Right ventricle myocardium superior (tissue), 1 donor: ENCODE results near the gene SPI1. TPM values are rescaled to one million over a fixed set of nuclear protein-coding genes. Genes with fewer than 3 reads are reported as not detected.

ENCODE experiments used
- ATAC-seq: fragments of 200-7000 bp; cut with Tn5 transposase; one replicate; pipeline ENCODE4 v1.9.1; 2020; ENCODE audit warnings: mild to moderate bottlenecking; ENCODE audit not compliant: poor library complexity
- DNase-seq: peaks from one replicate; pipeline ENCODE4 v3.0.0-alpha.2; 2020
- intact Hi-C: fragments of 100-400 bp; cut with DNase I; formaldehyde crosslinking; loops from one replicate; pipeline ENCODE4 v1.11.2; 2022
- total RNA-seq: library from RNA; stranded (reverse); fragmentation: NEBNext Ultra II Directional; extraction: Animal tissue kit (Norgen Biotek cat#: 25700); gene quantifications from one replicate; pipeline ENCODE4 v1.2.1, GENCODE V29; 2021
- donor health status: DM: no; HTN: yes; CAD: no; lungs with severe emphysema.

SPI1 gene
- total RNA-seq, 1 donor from 2014 or later, result 11.1 TPM

GRCh38 chr11:47351156-47352126 lies 26.9 kb downstream of the SPI1 start:
- ATAC-seq, result peak; percentile 47
- intact Hi-C loops, result loop anchor here (10.0 kb wide), 1 partner anchor 97 kb away; the partner anchor contains the start of gene NR1H3

GRCh38 chr11:47350315-47350714 lies 28.0 kb downstream of the SPI1 start:
- DNase-seq, result no peak
- intact Hi-C loops, result loop anchor here (10.0 kb wide), 1 partner anchor 96 kb away; the partner anchor contains the start of gene NR1H3
- no peak for ATAC-seq

More at GRCh38 chr11:47351156-47352126, 26.9 kb downstream of the SPI1 start:
- DNase-seq, result peak; percentile 87

DNA sequence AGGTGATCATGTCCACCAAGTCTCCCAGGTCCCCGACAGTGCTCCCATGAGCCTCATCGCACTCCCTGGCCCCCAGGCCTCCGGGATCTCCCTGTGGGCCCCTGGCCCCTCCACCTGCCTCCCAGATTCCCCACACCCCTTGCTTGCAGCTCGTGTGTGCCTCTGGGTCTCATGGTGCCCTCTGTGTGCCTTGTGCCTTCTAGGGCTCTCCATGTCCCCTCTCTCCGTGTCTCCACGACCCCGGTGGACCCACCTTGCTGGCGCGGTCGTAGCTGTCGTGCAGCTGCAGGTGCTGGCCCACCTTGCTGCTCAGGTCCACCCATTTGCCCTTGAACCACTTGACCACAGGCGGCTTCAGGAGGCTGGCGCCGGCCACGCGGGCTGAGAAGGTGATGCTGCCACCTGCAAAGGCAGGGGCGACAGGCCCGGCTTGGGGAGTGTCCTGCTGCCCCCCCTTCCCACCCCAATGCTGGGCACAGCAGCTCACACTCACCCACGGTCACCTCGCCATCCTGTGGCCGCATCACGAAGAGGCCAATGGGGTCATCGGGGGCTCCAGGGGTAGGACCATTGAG lies 28.7 kb downstream of the SPI1 start:
- DNase-seq (no peak), ATAC-seq (no peak)

DNA sequence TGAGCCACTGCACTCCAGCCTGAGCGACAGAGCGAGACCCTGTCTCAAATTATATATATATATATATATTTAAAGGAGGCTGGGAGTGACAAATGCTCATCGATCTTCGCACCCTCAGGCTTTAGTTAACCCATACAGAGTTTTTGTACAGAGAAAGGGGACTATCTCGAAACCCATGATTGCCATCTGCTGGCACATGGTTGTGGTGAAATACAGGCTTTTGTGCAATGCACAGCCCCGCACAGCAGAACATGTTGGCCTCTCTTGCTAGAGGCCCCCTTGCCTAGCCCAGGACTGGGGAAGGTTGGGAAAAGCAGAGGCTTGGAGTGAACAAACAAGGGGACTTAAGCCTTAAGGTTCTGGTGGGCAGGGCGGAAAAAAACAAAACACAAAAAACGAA lies 29.5 kb downstream of the SPI1 start:
- ATAC-seq (no peak), DNase-seq (no peak)
- intact Hi-C loops, result no loop called here

More for the DNA sequence above, 28.7 kb downstream of the SPI1 start:
- intact Hi-C loops, result loop anchor here (10.0 kb wide), 1 partner anchor 95 kb away; the partner anchor contains the start of gene NR1H3

DNA sequence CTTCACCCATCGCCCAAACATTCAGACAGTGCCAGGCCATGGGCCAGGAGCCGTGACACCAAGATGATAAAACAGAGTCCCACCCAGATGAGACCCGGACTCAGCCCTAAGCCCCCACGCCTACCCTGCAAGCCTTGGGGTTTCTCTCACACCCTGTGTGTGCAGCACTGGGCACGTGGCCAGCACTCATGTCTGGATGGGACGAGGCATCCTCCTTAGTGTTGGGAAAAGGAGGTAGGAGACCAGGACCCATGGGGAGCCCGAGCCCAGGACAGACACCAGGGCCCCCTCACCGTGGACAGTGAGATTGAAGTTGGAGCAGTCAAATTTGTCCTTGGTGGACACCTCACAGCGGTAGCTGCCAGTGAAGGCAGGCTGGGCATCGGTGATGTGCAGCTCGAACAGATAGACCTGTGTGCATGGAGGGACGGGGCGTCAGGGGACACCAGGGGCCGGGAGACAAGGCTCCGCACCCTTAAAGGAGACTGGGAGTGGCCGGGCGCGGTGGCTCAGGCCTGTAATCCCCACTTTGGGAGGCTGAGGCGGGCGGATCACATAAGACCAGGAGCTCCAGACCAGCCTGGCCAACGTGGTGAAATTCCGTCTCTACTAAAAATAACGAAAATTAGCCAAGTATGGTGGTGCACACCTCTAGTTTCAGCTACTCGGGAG lies 30.1 kb downstream of the SPI1 start:
- ATAC-seq, result no peak
- no peak for DNase-seq
- intact Hi-C loops, result no loop called here

DNA sequence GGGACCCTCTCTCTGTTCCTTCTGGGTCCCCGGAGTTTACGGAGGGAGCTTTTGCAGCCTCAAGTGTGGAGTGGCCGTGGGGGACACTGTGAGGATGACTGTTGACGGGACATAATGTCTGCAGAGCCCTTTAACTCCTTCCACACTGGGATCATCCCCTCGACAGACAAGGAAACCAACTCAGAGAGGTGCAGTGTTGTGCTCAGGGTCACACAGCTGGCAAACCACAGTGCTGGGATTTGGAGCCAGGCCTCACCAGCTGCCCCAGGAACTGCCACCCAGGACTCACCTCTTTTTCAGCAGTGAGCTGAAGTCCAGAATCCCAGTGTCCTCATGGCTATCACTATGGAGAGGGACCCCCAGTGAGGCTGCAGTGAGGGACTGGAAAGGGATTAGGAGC lies 31.2 kb downstream of the SPI1 start:
- intact Hi-C loops, result no loop called here
- DNase-seq, result no peak

GRCh38 chr11:47345890-47346563 lies 32.3 kb downstream of the SPI1 start:
- ATAC-seq, result no peak
- intact Hi-C loops, result no loop called here
- DNase-seq, result no peak

More for the DNA sequence above, 31.2 kb downstream of the SPI1 start:
- ATAC-seq, result no peak

DNA sequence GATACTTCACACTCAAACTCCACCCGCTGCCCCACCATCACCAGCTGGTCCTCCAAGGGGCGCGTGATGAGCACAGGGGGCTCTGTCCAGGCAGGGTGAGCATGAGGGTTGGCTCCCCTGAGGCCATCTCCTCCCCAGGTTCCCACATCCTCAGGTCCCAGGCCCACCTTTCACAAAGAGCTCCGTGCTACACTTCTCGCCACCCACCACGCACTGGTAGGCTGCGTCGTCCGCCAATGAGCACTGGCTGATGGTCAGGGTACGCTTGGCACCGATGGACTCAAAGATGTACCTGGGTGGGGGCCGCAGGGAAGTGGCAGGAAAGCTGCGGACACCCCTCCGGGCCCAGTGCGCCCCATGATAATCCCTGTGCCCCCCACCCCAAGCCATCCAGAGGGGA lies 35.5 kb downstream of the SPI1 start:
- intact Hi-C loops, result no loop called here
- DNase-seq (peak; percentile 39), ATAC-seq (no peak)

DNA sequence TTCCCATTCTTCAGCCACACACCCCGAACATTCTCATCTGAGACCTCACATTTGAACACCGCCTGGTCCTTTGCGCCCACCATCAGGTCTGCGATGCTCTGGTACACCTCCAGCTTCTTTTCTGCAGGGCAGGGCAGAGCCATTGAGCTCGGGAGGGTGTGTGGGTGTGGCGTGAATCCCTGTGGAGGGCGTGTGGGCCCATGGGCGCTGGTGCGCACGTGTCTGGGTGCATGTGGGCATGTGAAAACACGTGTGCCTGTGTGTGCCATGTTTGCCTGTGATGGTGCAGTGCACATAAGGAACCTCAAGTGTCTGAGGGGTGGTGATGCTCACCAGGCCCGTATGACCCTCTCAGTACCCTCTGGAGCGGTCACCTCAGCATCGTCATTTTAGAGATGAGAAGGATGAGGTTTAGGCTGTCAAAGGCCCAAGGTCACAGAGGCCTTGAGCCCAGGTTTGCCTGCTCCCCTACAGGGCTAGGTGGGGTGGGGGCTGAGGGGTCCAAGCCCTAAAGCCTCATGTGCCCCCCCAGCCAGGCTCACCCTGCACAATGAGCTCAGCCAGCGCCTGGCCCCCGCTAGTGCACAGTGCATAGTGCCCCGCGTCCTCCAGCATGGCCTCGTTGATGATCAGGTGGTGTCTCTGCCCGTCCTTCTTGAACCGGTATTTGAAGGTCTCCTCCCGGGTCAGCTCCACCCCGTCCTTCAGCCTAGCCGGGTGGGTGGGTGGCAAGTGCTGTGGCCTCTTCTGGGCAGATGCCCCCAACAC lies 36.1 kb downstream of the SPI1 start:
- intact Hi-C loops, result no loop called here
- ATAC-seq, result peak; percentile 0
- peak; percentile 39 for DNase-seq

GRCh38 chr11:47340980-47341775 lies 37.2 kb downstream of the SPI1 start:
- ATAC-seq, result peak; percentile 13
- DNase-seq, result peak; percentile 50
- intact Hi-C loops, result no loop called here

DNA sequence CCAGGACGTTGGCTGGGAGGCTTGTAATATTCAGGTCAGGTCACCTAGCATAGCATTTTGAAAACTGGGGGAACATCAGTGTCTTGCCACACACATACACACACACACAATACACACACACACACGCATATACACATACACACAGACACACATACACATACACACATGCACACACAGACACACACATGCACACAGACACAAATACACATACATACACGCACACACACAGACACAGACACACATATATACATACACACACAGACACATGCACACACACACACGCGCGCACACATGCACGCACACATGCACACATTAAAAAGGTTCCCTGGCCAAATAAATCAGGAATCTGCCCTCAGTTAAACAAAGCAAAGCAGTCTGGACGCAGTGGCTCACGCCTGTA lies 38.3 kb downstream of the SPI1 start:
- DNase-seq, result no peak
- intact Hi-C loops, result no loop called here
- ATAC-seq, result no peak

DNA sequence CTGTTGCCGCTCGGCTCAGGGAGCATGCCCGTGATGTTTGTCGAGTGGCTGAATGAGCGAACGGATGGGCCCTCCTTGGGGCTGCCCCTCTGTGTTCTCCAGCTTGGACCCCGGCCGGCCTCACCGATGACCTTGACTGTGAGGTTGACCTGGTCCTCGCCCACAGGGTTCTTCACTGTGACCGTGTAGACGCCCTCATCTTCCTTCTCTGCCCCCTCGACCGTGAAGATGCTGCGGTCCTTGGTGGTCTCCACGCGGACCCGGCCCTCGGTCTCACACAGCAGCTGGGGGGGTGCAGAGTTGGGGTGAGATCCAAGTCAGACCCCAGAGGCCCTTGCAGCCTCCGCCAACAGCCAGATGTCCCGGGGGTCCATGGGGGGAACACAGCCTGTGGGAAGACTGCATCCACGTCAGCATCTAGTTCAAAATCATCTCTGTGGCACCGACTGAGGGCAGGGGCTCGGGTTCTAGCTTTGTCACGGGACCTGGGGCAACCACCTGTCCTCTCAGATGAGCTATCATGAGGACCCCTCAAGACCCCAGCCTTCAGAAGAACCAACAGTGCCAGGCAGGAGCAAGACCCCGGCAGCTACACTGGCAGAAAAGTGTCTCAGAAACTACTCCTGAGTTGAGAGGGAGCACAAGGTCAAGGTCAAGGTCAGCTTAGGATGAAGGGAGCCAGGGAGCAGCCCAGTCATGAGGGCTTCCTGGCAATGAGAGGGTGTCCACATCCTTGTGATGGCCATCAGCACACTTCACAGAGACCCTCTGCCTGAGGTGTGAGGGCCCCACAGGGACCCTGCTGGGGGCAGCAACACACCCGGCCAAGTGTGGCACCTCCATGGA lies 39.7 kb downstream of the SPI1 start:
- ATAC-seq, result peak; percentile 1
- peak; percentile 36 for DNase-seq
- intact Hi-C loops, result no loop called here

DNA sequence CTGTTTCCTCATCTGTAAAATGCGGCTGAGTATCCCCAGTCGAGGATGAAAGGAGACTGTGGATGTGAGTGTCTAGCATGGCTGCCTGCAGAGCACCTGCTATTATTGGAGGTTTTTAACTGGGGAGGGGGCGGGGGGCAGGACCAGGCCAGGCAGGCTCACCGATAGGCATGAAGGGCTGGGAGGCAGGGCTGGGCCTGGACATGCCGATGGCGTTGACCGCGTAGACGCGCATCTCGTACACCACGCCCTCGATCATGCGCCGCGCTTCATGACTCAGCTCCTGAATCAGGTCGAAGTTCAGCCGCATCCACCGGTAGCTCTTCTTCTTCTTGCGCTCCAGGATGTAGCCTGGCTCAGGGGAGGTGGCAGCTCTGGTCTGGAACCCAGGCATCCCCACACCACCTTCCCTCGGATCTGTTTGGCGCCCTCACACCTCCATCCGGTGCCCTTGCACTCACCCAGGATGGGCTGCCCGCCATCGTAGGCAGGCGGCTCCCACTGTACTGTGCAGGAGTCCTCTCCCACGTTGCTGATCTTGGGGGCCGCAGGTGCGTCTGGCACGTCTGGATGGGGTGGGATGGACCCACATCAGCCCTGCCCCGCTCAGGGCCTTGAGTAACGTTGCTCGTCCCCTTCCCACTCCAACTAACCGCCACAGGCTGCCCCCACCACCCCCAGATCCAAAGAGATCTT lies 41.0 kb downstream of the SPI1 start:
- DNase-seq (peak; percentile 38), ATAC-seq (peak; percentile 5)
- intact Hi-C loops, result no loop called here

DNA sequence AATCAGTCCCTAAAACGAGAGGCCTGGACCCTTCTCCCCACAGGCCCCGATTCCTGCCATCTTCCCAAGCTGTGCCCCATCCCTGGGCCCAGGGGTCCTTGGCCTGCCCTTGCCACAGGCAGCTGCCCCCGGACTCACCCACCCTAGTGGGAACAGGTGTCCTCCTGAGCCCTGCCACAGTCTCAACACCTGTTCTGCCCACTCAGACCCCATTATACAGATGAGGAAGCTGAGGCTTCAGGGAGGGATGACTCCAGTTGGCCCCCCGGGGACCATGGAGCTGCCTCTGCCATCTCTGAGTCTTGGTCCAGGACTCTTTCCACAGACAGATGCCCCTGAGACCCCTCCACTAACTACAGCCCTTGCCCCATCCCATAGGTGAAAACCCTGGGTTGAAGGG lies 41.8 kb downstream of the SPI1 start:
- DNase-seq, result peak; percentile 38

GRCh38 chr11:47335733-47336132 lies 42.6 kb downstream of the SPI1 start:
- ATAC-seq (no peak), DNase-seq (peak; percentile 29)
- intact Hi-C loops, result no loop called here

More for the DNA sequence above, 41.8 kb downstream of the SPI1 start:
- intact Hi-C loops, result no loop called here
- ATAC-seq, result no peak
